Ovary (tissue), 3 donors: Measurements from ENCODE around the gene PSTPIP1.

Experiments
- CTCF ChIP-seq, 3 donors: fragments of 450-650 bp in 2 of 3; fragments of 200-600 bp in 1 of 3; IDR thresholded peaks; one replicate each; pipeline versions ENCODE4 v1.5.1 to v1.8.0; 2016 to 2022; ENCODE audit warnings: antibody characterized with exemption in 3 of 3, mild to moderate bottlenecking in 1 of 3
- EP300 ChIP-seq: sonication (generic); formaldehyde crosslinking; IDR thresholded peaks from one replicate; pipeline ENCODE4 v1.6.1; 2017; ENCODE audit warnings: antibody characterized with exemption
- POLR2A ChIP-seq: fragments of 450-650 bp; IDR thresholded peaks from one replicate; pipeline ENCODE4 v1.6.1; 2017; ENCODE audit warnings: antibody characterized with exemption, mild to moderate bottlenecking, moderate library complexity
- donor health status: DM: no; HTN: no; CAD: no.

- TF ChIP-seq CTCF (IDR thresholded peaks at IDR 0.05) (no peak), POLR2A (no peak), EP300 (no peak)
Measured at GRCh38 chr15:77017761-77018720, 23.1 kb downstream of the PSTPIP1 start.
